ENCODE measurements around the gene HAUS1. TPM values are rescaled to one million over a fixed set of nuclear protein-coding genes. Genes with fewer than 3 reads are reported as not detected.
"Not testable (repeated sequence)": the region's sequence is repeated elsewhere in the genome, so short reads cannot be mapped to it uniquely, and the experiment has no call there.

Gene HAUS1
- total RNA-seq, 1 donor from 2014 or later: 52.3 TPM

DNA sequence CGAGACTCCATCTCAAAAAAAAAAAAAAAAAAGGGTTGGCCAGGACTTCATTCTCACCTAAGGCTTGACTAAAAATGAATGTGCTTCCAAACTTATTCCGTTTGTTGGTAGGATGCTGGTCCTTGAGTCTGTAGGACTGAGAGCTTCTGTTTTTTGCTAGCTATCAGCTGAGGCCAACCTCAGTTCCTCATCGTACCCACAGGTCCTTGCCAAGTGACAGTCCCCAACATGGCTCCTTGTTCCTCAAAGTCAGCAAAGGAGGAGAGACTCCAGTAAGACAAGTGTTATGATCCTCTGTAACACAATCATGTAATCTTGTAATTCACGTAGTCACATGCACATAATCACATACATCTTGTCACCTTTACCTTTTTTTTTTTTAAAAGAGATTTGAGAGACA, 37.0 kb downstream of the HAUS1 start:
- H3K27ac Mint-ChIP-seq: no peak overlapping the region
- no peaks in the 10 kb centered on the region for H3K36me3 Mint-ChIP-seq (ENCODE audit: low read depth)
- DNase-seq (ENCODE audit: low spot score): no peak
- intact Hi-C loops (cut with micrococcal nuclease): no loop called here
- no peak overlapping the region for H3K4me3 Mint-ChIP-seq (ENCODE audit: low read depth)
- H3K4me1 Mint-ChIP-seq (ENCODE audit: low read depth): peaks cover 2% of the 10 kb centered on the region
- H3K9me3 Mint-ChIP-seq: no peaks in the 10 kb centered on the region
- no peaks in the 10 kb centered on the region for H3K27me3 Mint-ChIP-seq (ENCODE audit: low read depth)

DNA sequence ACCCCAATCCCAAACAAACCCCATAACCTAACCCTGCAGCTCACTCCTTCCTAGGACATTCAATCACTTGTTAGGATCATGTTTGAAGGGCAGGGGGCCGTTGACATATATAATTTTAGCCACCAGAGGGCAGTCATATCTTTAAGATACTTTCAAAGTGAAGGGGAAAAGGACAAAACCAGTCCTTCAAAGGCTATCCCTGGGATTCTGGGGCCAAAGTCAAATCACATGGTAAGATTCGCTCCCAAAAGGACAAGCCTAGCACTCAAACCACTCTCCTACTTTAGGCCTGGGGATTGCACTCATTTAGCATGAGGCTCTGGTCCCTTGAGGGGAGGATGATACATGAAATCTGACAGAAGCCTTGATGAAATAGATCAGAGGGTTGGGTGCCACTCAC, 44.6 kb downstream of the HAUS1 start:
- intact Hi-C loops (cut with micrococcal nuclease): loop anchor here (1.0 to 2.0 kb wide), 3 partner anchors 64 to 509 kb away; no protein-coding TSS in a partner anchor
- Mint-ChIP-seq H3K27ac (no peak overlapping the region), H3K4me1 (ENCODE audit: low read depth) (peaks cover 24% of the 10 kb centered on the region), H3K27me3 (ENCODE audit: low read depth) (no peaks in the 10 kb centered on the region), H3K4me3 (ENCODE audit: low read depth) (no peak overlapping the region), H3K36me3 (ENCODE audit: low read depth) (no peaks in the 10 kb centered on the region), H3K9me3 (no peaks in the 10 kb centered on the region)
- DNase-seq (ENCODE audit: low spot score): peak; percentile 33

DNA sequence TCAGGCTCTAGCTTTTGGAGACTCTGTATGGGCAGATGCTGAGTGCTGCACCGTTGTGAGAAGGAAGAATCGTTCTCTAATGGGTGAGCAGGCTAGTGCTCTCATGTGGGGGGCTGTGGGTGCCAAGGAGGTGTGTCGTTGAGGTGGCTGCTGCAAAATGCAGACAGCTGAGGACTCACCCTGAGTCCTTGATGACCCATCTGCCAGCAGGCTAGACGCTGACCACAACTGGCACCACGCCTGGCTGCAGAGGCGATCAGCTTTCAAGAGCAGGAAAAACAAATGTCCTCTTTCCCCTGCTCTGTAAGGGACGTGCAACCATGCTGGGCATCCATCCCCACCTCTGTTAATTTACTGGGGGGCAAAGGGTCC, 48.2 kb downstream of the HAUS1 start:
- no peak overlapping the region for H3K4me3 Mint-ChIP-seq (ENCODE audit: low read depth)
- H3K36me3 Mint-ChIP-seq (ENCODE audit: low read depth): peaks cover 12% of the 10 kb centered on the region
- intact Hi-C loops (cut with micrococcal nuclease): loop anchor here (10.0 kb wide), 1 partner anchor 172 kb away; no protein-coding TSS in a partner anchor
- DNase-seq (ENCODE audit: low spot score): no peak
- H3K9me3 Mint-ChIP-seq: no peaks in the 10 kb centered on the region
- no peaks in the 10 kb centered on the region for H3K27me3 Mint-ChIP-seq (ENCODE audit: low read depth)
- no peak overlapping the region for H3K27ac Mint-ChIP-seq
- peaks cover 55% of the 10 kb centered on the region for H3K4me1 Mint-ChIP-seq (ENCODE audit: low read depth)

DNA sequence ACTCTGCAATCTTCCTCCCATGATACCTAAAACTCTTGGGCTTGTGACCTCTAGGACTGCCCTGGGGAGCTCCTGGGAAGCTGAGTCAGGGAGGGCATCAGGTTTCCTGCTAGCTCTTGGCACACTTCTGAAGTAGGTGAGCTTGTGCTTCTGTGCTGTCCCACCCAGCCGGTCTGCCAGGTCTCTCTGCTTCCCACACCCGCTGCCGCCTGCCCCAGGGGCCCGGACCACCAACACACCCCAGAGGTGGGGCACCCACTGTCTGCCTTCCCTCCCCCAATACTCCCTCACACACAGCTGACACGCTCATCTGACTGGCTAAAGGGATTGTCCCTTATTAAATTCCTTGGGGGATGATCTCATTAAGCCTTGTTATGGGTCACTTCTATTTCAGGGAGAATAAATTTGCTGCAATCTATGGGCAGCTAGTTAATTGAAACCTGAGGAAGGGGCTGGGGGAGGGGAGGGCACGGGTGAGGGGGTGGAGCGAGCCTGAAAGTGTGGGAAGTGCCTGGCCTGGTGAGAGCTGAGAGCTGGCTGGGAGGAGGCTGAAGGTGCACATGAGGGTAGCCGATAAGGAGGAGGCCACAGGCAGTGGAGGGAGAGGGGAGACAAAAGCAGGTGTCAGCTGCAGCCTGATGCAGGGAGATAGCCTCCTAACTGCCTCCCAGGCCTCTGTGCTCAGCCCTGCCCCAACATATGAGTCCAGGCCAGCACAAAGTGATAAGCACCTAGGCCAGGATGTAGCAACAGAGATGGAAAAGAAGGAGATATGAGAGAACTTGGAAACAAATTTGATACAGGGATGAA, 48.8 kb downstream of the HAUS1 start:
- intact Hi-C loops (cut with micrococcal nuclease): loop anchor here (10.0 kb wide), 1 partner anchor 172 kb away; no protein-coding TSS in a partner anchor
- H3K4me3 Mint-ChIP-seq (ENCODE audit: low read depth): no peak overlapping the region
- DNase-seq (ENCODE audit: low spot score): no peak
- no peak overlapping the region for H3K27ac Mint-ChIP-seq
- no peaks in the 10 kb centered on the region for H3K27me3 Mint-ChIP-seq (ENCODE audit: low read depth)
- H3K9me3 Mint-ChIP-seq: no peaks in the 10 kb centered on the region
- peaks cover 58% of the 10 kb centered on the region for H3K4me1 Mint-ChIP-seq (ENCODE audit: low read depth)
- H3K36me3 Mint-ChIP-seq (ENCODE audit: low read depth): peaks cover 12% of the 10 kb centered on the region

DNA sequence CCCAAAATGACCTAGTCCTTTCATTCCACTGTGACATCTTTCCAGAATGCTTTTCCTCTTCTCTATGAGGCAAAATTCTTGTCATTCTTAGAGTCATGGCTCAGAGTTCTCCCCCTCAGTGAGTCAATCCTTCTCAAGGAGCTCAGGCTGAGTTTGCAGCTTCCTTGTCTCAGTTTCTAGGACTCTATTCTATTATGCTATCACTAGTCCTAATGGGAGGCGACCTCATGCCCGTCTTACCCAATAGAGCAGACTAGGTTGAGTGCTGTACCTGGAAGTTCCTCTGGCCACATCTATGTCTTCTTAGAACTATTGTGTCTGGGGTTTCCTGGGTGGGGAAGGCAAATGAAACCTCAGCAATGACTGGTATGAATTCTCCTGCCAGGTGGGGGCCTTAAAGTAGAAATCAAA, 51.5 kb downstream of the HAUS1 start:
- peaks cover 51% of the 10 kb centered on the region for H3K4me1 Mint-ChIP-seq (ENCODE audit: low read depth)
- no peaks in the 10 kb centered on the region for H3K9me3 Mint-ChIP-seq
- peaks cover 12% of the 10 kb centered on the region for H3K36me3 Mint-ChIP-seq (ENCODE audit: low read depth)
- peak overlapping the region; percentile 66 for H3K4me3 Mint-ChIP-seq (ENCODE audit: low read depth)
- peak; percentile 61 for DNase-seq (ENCODE audit: low spot score)
- peak overlapping the region; percentile 95 for H3K27ac Mint-ChIP-seq
- H3K27me3 Mint-ChIP-seq (ENCODE audit: low read depth): no peaks in the 10 kb centered on the region
- intact Hi-C loops (cut with micrococcal nuclease): loop anchor here (5.0 to 10.0 kb wide), 3 partner anchors 53 to 169 kb away; partner anchors contain the start of gene HAUS1

DNA sequence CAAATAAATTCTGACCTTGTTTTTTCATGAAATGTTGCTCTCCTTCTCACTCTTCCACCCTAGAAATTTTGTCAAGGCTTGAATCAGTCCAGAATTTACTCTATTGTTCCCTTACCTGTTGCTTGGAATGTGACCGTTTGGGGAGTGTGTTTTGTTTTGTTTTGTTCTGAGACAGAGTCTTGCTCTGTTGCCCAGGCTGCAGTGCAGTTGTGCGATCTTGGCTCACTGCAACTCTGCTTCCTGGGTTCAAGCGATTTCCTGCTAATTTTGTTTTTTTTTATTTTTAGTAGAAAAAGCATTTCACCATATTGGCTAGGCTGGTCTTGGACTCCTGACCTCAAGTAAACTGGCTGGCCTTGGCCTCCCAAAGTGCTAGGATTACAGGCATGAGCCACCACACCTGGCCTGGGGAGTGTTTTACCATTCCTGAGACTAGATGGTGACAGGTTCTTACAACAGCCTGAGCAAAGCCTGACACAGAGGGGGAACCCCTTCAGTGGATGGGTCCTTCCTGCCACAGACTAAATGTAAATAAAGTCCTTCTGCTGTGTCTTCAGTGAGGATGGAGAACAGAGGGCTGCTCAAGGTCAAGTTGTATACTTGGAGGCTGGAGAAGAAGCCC, 52.0 kb downstream of the HAUS1 start:
- Mint-ChIP-seq H3K4me3 (ENCODE audit: low read depth) (peak overlapping the region; percentile 66), H3K27me3 (ENCODE audit: low read depth) (no peaks in the 10 kb centered on the region), H3K4me1 (ENCODE audit: low read depth) (peaks cover 53% of the 10 kb centered on the region), H3K27ac (peak overlapping the region; percentile 95), H3K9me3 (no peaks in the 10 kb centered on the region), H3K36me3 (ENCODE audit: low read depth) (peaks cover 12% of the 10 kb centered on the region)
- intact Hi-C loops (cut with micrococcal nuclease): loop anchor here (5.0 to 10.0 kb wide), 3 partner anchors 54 to 169 kb away; partner anchors contain the start of gene HAUS1
- DNase-seq (ENCODE audit: low spot score): peak; percentile 20

DNA sequence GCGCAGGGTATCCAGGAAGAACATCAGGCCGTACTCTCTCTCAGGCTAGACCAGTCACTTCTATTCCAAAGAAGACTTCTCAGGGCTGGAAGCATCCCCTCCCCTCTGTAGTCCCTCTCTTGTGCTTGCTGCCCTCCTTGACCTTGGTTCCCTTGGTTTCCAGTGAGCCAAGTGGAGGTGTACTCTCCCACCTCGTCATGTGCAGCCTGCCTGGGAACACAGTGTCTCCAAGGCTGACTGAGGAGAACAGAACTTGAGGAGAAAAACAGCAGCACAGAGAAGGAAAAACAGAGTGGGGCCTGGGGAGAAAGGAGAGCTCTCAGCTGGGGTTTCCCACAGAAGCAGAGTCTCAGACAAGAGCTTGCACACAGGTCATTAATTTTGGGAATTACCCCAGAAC, 52.7 kb downstream of the HAUS1 start:
- Mint-ChIP-seq H3K9me3 (no peaks in the 10 kb centered on the region), H3K4me1 (ENCODE audit: low read depth) (peaks cover 52% of the 10 kb centered on the region), H3K4me3 (ENCODE audit: low read depth) (peak overlapping the region; percentile 24), H3K27me3 (ENCODE audit: low read depth) (no peaks in the 10 kb centered on the region), H3K27ac (peak overlapping the region; percentile 95), H3K36me3 (ENCODE audit: low read depth) (peaks cover 12% of the 10 kb centered on the region)
- no peak for DNase-seq (ENCODE audit: low spot score)
- intact Hi-C loops (cut with micrococcal nuclease): loop anchor here (5.0 to 10.0 kb wide), 3 partner anchors 55 to 168 kb away; partner anchors contain the start of gene HAUS1

DNA sequence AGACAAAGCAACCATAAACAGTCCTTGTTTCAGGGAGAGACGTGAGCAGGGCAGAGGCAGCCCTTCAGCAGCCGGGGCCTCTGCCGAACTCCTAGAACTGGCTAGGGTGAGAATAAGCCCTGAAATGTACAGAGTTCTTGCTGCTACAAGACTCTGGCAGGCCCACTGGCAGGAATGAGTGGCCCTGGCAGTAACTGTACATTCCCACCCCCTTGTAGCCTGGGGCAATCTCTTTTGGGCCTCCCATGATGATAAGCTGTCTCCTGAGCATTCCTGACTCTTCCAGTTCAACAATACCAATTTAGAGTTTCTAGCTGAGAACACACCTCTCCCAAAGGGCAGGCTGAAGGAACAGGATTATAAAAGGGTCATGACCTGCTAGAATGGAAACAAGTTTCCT, 54.3 kb downstream of the HAUS1 start:
- intact Hi-C loops (cut with micrococcal nuclease): loop anchor here (5.0 to 10.0 kb wide), 3 partner anchors 56 to 166 kb away; partner anchors contain the start of gene HAUS1
- Mint-ChIP-seq H3K27ac (no peak overlapping the region), H3K4me1 (ENCODE audit: low read depth) (peaks cover 51% of the 10 kb centered on the region), H3K27me3 (ENCODE audit: low read depth) (no peaks in the 10 kb centered on the region), H3K4me3 (ENCODE audit: low read depth) (no peak overlapping the region), H3K36me3 (ENCODE audit: low read depth) (peaks cover 12% of the 10 kb centered on the region), H3K9me3 (no peaks in the 10 kb centered on the region)
- DNase-seq (ENCODE audit: low spot score): no peak

DNA sequence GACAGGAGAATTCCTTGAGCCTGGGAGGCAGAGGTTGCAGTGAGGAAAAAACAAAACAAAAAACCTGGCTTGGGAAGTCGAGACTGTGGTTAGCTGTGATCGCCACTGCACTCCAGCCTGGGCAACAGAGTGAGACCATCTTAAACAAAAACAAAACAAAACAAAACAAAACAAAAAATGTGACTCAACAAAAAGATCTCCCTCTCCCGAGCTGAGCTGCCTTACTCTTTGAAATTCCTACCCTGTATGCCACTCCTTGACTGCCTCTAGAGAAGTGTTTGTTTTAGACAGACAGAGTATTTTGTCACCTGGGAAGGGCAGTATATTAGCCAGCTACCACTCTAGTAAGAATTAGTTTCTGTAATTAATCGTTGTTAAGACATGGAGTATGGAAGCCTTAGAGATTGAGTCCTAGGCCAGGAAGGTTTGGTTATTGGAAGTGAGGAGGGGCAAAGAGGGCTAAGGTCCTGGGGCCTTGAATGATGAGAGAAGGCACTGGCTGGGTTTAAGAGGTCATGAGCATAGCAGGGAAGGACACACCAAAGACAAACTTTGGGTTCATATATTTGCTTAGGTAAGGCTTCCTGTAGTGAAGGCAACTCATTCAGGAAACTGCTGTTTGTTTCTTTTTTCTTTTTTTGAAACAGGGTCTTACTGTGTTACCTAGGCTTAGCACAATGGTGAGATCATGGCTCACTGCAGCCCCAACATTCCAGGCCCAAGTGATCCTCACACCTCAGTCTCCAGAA, 56.0 kb downstream of the HAUS1 start:
- H3K27me3 Mint-ChIP-seq (ENCODE audit: low read depth): no peaks in the 10 kb centered on the region
- no peaks in the 10 kb centered on the region for H3K9me3 Mint-ChIP-seq
- no peak for DNase-seq (ENCODE audit: low spot score)
- H3K4me1 Mint-ChIP-seq (ENCODE audit: low read depth): peaks cover 41% of the 10 kb centered on the region
- H3K36me3 Mint-ChIP-seq (ENCODE audit: low read depth): peaks cover 3% of the 10 kb centered on the region
- no peak overlapping the region for H3K4me3 Mint-ChIP-seq (ENCODE audit: low read depth)
- no peak overlapping the region for H3K27ac Mint-ChIP-seq
- intact Hi-C loops (cut with micrococcal nuclease): no loop called here

DNA sequence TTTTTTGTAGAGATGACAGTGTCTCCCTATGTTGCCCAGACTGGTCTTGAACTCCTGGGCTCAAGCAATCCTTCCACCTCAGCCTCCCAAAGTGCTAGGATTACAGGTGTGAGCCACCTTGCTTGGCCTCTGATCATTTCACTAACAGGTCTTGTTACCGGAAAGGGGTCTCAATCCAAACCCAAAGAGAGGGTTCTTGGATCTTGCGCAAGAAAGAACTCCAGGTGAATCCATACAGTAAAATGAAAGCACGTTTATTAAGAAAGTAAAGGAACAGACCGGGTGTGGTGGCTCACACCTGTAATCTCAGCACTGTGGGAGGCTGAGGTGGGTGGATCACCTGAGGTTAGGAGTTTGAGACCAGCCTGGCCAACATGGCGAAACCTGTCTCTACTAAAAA, 56.7 kb downstream of the HAUS1 start:
- H3K4me3 Mint-ChIP-seq (ENCODE audit: low read depth); intact Hi-C loops (cut with micrococcal nuclease); H3K27me3 Mint-ChIP-seq (ENCODE audit: low read depth); H3K9me3 Mint-ChIP-seq; DNase-seq (ENCODE audit: low spot score); H3K27ac Mint-ChIP-seq; H3K36me3 Mint-ChIP-seq (ENCODE audit: low read depth): not testable (repeated sequence)
- H3K4me1 Mint-ChIP-seq (ENCODE audit: low read depth): peaks cover 37% of the 10 kb centered on the region

DNA sequence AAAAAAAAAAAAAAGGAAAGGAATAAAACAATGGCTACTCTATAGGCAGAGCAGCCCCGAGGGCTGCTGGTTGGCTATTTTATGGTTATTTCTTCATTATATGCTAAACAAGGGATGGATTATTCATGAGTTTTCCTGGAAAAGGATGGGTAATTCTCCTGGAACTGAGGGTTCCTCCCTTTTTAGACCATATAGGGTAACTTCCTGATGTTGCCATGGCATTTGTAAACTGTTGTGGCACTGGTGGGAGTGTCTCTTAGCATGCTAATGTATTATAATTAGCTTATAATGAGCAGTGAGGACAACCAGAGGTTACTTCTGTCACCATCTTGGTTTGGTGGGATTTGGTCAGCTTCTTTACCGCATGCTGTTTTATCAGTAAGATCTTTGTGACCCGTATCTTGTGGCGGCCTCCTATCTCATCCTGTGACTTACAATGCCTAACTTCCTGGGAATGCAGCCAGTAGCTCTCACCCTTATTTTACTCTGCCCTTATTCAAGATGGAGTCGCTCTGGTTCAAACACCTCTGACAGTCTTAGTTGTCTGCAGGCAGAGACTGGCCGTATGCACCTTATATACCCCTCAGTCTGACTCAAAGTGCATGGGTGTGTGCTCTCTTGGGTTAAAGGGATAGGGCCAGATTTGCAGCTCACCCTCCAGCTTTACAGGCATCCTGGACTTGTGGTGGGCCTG, 57.7 kb downstream of the HAUS1 start:
- H3K4me3 Mint-ChIP-seq (ENCODE audit: low read depth): no peak overlapping the region

DNA sequence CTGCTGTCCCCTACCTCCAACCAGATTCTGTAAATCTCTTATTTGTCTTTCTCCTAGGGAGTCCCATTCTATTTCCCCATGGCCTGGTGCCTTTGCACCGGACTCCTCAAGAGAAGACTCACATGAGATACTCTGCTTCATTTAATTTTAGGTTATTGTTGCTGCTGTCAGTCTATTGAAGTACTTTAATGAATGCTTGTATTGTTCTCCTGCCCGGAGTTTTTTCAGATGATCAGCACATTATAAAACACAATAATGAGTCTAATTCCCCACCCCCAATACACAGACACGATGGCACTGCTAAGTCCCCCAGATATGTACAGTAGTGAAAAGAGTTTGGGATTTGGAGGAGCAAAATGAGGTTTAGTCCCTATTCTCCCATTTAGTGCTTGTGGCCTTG, 58.9 kb downstream of the HAUS1 start:
- intact Hi-C loops (cut with micrococcal nuclease): no loop called here
- no peak for DNase-seq (ENCODE audit: low spot score)
- no peaks in the 10 kb centered on the region for H3K9me3 Mint-ChIP-seq
- H3K4me1 Mint-ChIP-seq (ENCODE audit: low read depth): peaks cover 23% of the 10 kb centered on the region
- no peak overlapping the region for H3K4me3 Mint-ChIP-seq (ENCODE audit: low read depth)
- H3K36me3 Mint-ChIP-seq (ENCODE audit: low read depth): peaks cover 3% of the 10 kb centered on the region
- no peaks in the 10 kb centered on the region for H3K27me3 Mint-ChIP-seq (ENCODE audit: low read depth)
- H3K27ac Mint-ChIP-seq: no peak overlapping the region

More for the DNA sequence above, 57.7 kb downstream of the HAUS1 start:
- H3K36me3 Mint-ChIP-seq (ENCODE audit: low read depth): no peaks in the 10 kb centered on the region
- intact Hi-C loops (cut with micrococcal nuclease): no loop called here
- H3K27me3 Mint-ChIP-seq (ENCODE audit: low read depth): no peaks in the 10 kb centered on the region
- no peaks in the 10 kb centered on the region for H3K9me3 Mint-ChIP-seq
- H3K27ac Mint-ChIP-seq: no peak overlapping the region
- peaks cover 26% of the 10 kb centered on the region for H3K4me1 Mint-ChIP-seq (ENCODE audit: low read depth)
- DNase-seq (ENCODE audit: low spot score): no peak

All from activated T-helper 2 cell treated with anti-CD3 and anti-CD28 coated beads, Interferon-gamma antibody, Interleukin-2, Interleukin-4, amounts not matched to agents 10 μg/mL and 5 μg/mL and 100 μg/mL, durations not matched to agents 14 hours and 24 hours and 36 hours (primary cell).